ENCODE data around the gene TRMT44. TPM values are rescaled to one million over a fixed set of nuclear protein-coding genes. Genes with fewer than 3 reads are reported as not detected.
"Not testable (repeated sequence)": the region's sequence is repeated elsewhere in the genome, so short reads cannot be mapped to it uniquely, and the experiment has no call there.

Gene TRMT44
- total and polyA plus RNA-seq, 7 donors: 2.1 to 29.1 (median 14.2) TPM

DNA sequence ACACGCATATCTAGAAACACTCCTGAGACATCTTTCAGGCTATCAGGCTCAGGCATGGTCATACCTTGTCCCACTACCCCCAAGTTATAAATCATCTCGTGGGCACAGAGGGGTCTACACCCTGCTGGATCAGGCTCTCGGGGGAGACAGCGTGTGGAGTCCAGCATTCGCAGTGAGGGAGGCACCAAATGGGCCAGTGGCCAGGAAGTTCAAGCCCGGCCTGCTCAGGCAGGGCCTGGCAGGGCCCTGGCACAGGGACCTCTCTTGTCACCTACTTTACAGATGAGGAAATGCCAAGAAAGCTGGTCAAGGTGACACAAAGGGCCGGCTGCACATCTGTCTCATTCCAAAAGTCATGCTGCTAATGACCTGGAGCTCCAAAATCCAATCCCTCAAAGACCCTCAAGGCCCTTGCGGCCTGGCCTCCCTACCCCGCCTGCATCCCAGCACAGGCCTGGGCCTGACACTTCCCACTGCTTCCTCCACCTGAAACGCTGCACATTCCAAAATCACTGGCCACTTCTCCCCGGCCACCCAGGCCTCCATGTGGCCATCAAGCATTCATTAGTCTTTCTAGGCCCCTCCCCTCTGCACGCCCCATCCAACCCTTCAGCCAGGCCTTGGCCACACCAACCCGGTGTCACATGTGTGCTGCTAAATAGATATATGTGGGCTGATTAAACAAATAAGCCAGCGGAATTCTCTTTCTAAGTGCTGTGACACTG lies 35.6 kb upstream of the TRMT44 start:
- peaks cover 9 to 63% (median 28%) of the 10 kb centered on the region in 4 donors for H3K36me3 ChIP-seq
- H3K27ac ChIP-seq: peak overlapping the region in 2 of 4 donors; percentile 1 to 90
- no peak for DNase-seq
- 92 to 93% methylated on average over 14 of the region's 14 CpGs for WGBS, 2 donors
- intact Hi-C loops (cut with DNase I): loop anchor here (10.0 kb wide), 1 partner anchor 250 kb away; the partner anchor contains the start of gene ABLIM2
- TF ChIP-seq EP300 (IDR thresholded peaks at IDR 0.05) (no peak), POLR2A (IDR thresholded peaks at IDR 0.05) (no peak), POLR2AphosphoS5 (IDR thresholded peaks at IDR 0.05) (no peak)
- TF ChIP-seq, protein P1, sequence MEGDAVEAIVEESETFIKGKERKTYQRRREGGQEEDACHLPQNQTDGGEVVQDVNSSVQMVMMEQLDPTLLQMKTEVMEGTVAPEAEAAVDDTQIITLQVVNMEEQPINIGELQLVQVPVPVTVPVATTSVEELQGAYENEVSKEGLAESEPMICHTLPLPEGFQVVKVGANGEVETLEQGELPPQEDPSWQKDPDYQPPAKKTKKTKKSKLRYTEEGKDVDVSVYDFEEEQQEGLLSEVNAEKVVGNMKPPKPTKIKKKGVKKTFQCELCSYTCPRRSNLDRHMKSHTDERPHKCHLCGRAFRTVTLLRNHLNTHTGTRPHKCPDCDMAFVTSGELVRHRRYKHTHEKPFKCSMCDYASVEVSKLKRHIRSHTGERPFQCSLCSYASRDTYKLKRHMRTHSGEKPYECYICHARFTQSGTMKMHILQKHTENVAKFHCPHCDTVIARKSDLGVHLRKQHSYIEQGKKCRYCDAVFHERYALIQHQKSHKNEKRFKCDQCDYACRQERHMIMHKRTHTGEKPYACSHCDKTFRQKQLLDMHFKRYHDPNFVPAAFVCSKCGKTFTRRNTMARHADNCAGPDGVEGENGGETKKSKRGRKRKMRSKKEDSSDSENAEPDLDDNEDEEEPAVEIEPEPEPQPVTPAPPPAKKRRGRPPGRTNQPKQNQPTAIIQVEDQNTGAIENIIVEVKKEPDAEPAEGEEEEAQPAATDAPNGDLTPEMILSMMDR (IDR thresholded peaks at IDR 0.05): no peak
- no peak overlapping the region for H3K4me3 ChIP-seq
- peaks cover 0 to 33% (median 23%) of the 10 kb centered on the region in 4 donors for H3K4me1 ChIP-seq
- H3K9me3 ChIP-seq: no peaks in the 10 kb centered on the region
- H3K27me3 ChIP-seq: no peaks in the 10 kb centered on the region

DNA sequence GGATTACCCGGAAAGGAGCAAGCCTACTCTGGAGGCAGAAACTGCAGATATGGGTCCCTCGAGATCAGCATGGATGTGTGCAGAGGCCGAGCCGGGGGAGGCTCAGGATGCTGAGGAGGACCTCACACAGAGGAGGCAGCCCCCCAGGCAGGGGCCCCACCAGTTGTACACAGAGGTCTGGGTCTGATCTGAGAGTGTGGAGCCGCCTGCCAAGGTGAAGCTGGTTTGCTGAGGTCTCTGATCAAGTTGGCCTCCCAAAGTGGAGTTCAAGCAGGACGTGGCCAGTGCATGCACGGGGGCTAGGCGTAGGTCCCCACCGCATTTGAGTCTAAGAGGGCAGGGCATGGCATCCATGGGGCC lies 35.1 kb upstream of the TRMT44 start:
- TF ChIP-seq, protein P1 (IDR thresholded peaks at IDR 0.05): no peak
- TF ChIP-seq POLR2AphosphoS5 (IDR thresholded peaks at IDR 0.05): no peak
- TF ChIP-seq POLR2A (IDR thresholded peaks at IDR 0.05): no peak
- TF ChIP-seq EP300 (IDR thresholded peaks at IDR 0.05): no peak
- no peaks in the 10 kb centered on the region for H3K9me3 ChIP-seq
- H3K27ac ChIP-seq: no peak overlapping the region
- no peaks in the 10 kb centered on the region for H3K27me3 ChIP-seq
- WGBS, 2 donors: 95 to 96% methylated on average over 9 of the region's 9 CpGs
- intact Hi-C loops (cut with DNase I): loop anchor here (10.0 kb wide), 1 partner anchor 251 kb away; the partner anchor contains the start of gene ABLIM2
- no peak overlapping the region for H3K4me3 ChIP-seq
- H3K36me3 ChIP-seq: peaks cover 9 to 64% (median 29%) of the 10 kb centered on the region in 4 donors
- DNase-seq: no peak
- peaks cover 0 to 38% (median 26%) of the 10 kb centered on the region in 4 donors for H3K4me1 ChIP-seq

DNA sequence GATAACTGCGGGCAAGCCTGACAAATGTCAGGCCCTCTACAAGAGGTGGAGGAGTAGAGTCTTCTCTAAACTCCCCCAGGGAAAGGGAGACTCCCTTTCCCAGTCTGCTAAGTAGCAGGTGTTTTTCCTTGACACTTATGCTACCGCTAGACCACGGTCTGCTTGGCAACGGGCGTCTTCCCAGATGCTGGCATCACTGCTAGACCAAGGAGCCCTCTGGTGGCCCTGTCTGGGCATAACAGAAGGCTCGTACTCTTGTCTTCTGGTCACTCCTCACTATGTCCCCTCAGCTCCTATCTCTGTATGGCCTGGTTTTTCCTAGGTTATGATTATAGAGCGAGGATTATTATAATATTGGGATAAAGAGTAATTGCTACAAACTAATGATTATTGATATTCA lies 33.7 kb upstream of the TRMT44 start:
- 85 to 90% methylated on average over 7 of the region's 7 CpGs for WGBS, 2 donors
- H3K4me3 ChIP-seq, H3K9me3 ChIP-seq, H3K27me3 ChIP-seq: not testable (repeated sequence)
- peaks cover 0 to 34% (median 21%) of the 10 kb centered on the region in 4 donors for H3K4me1 ChIP-seq
- peak overlapping the region in 1 of 4 donors; percentile 23 for H3K27ac ChIP-seq
- peaks cover 9 to 75% (median 31%) of the 10 kb centered on the region in 4 donors for H3K36me3 ChIP-seq
- TF ChIP-seq POLR2AphosphoS5 (IDR thresholded peaks at IDR 0.05): peak in 1 of 4 donors; percentile 26
- TF ChIP-seq, protein P1 (IDR thresholded peaks at IDR 0.05): peak in 3 of 4 experiments; percentile 25 to 60 (median 43)
- intact Hi-C loops (cut with DNase I): loop anchor here (10.0 kb wide), 1 partner anchor 252 kb away; the partner anchor contains the start of gene ABLIM2
- peak; percentile 77 for DNase-seq

DNA sequence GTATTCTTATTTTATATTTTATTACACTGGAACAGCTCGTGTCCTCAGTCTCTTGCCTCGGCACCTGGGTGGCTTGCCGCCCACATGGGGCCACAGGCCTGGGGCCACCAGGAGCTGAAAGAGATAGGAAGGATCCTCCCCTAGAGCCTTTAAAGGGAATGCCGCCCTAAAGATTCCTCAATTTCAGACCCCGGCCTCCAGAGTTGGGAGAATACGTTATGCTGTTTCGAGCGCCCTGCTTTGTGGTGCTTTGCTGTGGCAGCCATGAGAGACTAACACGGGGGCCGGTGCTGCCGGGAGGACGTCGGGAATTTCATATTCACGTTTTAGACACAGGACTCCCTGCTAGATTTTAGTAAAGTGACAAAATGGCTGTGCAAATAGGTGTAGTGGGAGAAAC lies 33.3 kb upstream of the TRMT44 start:
- Histone ChIP-seq H3K27me3 (no peaks in the 10 kb centered on the region), H3K27ac (no peak overlapping the region), H3K9me3 (no peaks in the 10 kb centered on the region), H3K36me3 (peaks cover 9 to 79% (median 33%) of the 10 kb centered on the region in 4 donors), H3K4me3 (no peak overlapping the region), H3K4me1 (peaks cover 0 to 29% (median 16%) of the 10 kb centered on the region in 4 donors)
- peak; percentile 57 for DNase-seq
- TF ChIP-seq POLR2AphosphoS5 (IDR thresholded peaks at IDR 0.05) (no peak), EP300 (IDR thresholded peaks at IDR 0.05) (no peak), POLR2A (IDR thresholded peaks at IDR 0.05) (no peak)
- TF ChIP-seq, protein P1 (IDR thresholded peaks at IDR 0.05): no peak
- WGBS, 2 donors: 97 to 98% methylated on average over 14 of the region's 14 CpGs
- intact Hi-C loops (cut with DNase I): loop anchor here (10.0 kb wide), 1 partner anchor 253 kb away; the partner anchor contains the start of gene ABLIM2
